Vagina (tissue), 2 donors: ENCODE results near the gene JUP. TPM values are rescaled to one million over a fixed set of nuclear protein-coding genes. Genes with fewer than 3 reads are reported as not detected.

Source experiments
- DNase-seq, 2 donors: peaks; one replicate each; pipeline ENCODE4 v3.0.0-alpha.2; 2017; ENCODE audit errors: extremely low spot score in 2 of 2
- H3K27ac ChIP-seq: fragments of 200-600 bp; sonication (generic); one replicate; pipeline ENCODE4 v1.5.1; 2019
- H3K27me3 ChIP-seq: fragments of 200-600 bp; sonication (generic); one replicate; pipeline ENCODE4 v1.5.1; 2019
- H3K36me3 ChIP-seq, 2 donors: fragments of 200-600 bp; sonication (generic); one replicate each; pipeline ENCODE4 v1.5.1; 2017 to 2019
- H3K4me1 ChIP-seq: fragments of 200-600 bp; sonication (generic); one replicate; pipeline ENCODE4 v1.5.1; 2019
- H3K4me3 ChIP-seq, 2 donors: fragments of 200-600 bp; sonication (generic); 1 replicate in 1 of 2; 2 replicates in 1 of 2; pipeline ENCODE4 v1.5.1; 2016 to 2019
- H3K9me3 ChIP-seq: fragments of 200-600 bp; sonication (generic); one replicate; pipeline ENCODE4 v1.5.1; 2019
- CTCF ChIP-seq, 3 experiments: fragments of 450-650 bp in 2 of 3; fragments of 200-600 bp in 1 of 3; sonication (generic) in 1 of 3; IDR thresholded peaks; one replicate each; pipeline ENCODE4 v1.5.1; 2017 to 2019; ENCODE audit warnings: antibody characterized with exemption in 3 of 3, mild to moderate bottlenecking in 2 of 3, moderate library complexity in 2 of 3
- POLR2A ChIP-seq, 2 donors: fragments of 450-650 bp; IDR thresholded peaks; one replicate each; pipeline ENCODE4 v1.6.1; 2017; ENCODE audit warnings: antibody characterized with exemption in 2 of 2, mild to moderate bottlenecking in 2 of 2, moderate library complexity in 2 of 2
- POLR2AphosphoS5 ChIP-seq, 2 donors: sonication (generic); formaldehyde crosslinking; IDR thresholded peaks; one replicate each; pipeline ENCODE4 v1.9.0; 2017; ENCODE audit warnings: antibody characterized with exemption in 2 of 2, mild to moderate bottlenecking in 2 of 2, low read depth in 1 of 2; ENCODE audit not compliant: insufficient read depth in 1 of 2
- intact Hi-C: fragments of 100-400 bp; cut with DNase I; formaldehyde crosslinking; loops from one replicate; pipeline ENCODE4 v1.15.1; 2023
- total RNA-seq: library from RNA; depleted of rRNA; stranded (reverse); fragments of >200 nt; gene quantifications from one replicate; pipeline ENCODE4 v1.2.3, GENCODE V29; 2016

The JUP gene
- total RNA-seq, 1 donor from 2014 or later = 589 TPM

DNA sequence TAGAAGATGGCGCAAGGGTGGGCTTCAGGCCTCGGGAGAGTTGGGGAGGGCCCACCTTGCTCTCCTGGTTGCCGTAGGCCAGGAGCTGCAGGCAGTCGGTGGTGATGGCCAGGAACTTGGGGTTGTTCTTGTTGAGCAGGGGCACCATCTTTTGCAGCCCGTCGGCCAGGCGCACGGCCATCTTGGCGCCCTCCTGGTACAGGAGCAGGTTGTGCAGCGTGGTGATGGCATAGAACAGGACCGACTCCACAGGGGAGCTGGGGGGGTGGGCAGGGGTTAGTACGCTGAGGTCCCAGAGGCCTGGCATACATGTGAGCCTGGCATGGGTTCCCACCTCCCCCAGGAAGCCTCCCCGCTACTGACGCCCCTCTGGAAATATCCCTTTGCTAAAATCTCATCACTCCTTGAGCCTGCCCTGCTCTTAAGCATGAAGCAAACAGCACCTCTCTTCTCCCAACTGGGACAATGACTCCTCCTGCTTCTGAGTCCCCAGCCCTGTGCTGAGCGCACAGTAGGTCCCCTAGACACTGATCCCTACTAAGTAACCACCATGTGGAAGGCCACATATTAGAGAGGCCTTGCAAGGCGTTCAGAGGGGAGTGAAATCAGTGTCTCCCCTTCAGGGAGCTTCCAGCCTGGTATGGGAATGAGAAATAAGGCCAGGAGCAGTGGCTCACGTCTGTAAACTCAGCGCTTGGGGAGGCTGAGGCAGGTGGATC lies 19.0 kb downstream of the JUP start:
- TF ChIP-seq CTCF (IDR thresholded peaks at IDR 0.05) (no peak), POLR2AphosphoS5 (IDR thresholded peaks at IDR 0.05; ENCODE audit: insufficient read depth in 1 of 2, low read depth in 1 of 2) (no peak), POLR2A (IDR thresholded peaks at IDR 0.05) (no peak)
- DNase-seq = no peak
- Histone ChIP-seq H3K9me3 (no peaks in the 10 kb centered on the region), H3K27me3 (no peaks in the 10 kb centered on the region), H3K27ac (no peak overlapping the region), H3K4me3 (no peak overlapping the region), H3K36me3 (peaks cover 0 to 78% of the 10 kb centered on the region in 2 donors), H3K4me1 (peaks cover 24% of the 10 kb centered on the region)
- intact Hi-C loops = no loop called here

- peaks cover 11% of the 10 kb centered on the region for H3K4me1 ChIP-seq
- peaks cover 0 to 87% of the 10 kb centered on the region in 2 donors for H3K36me3 ChIP-seq
- intact Hi-C loops = no loop called here
- no peak overlapping the region for H3K27ac ChIP-seq
- no peak overlapping the region for H3K4me3 ChIP-seq
- H3K27me3 ChIP-seq = no peaks in the 10 kb centered on the region
- no peaks in the 10 kb centered on the region for H3K9me3 ChIP-seq
- no peak for DNase-seq
- TF ChIP-seq CTCF (IDR thresholded peaks at IDR 0.05) = no peak
- TF ChIP-seq POLR2AphosphoS5 (IDR thresholded peaks at IDR 0.05; ENCODE audit: insufficient read depth in 1 of 2, low read depth in 1 of 2) = no peak
- TF ChIP-seq POLR2A (IDR thresholded peaks at IDR 0.05) = no peak
Observed at GRCh38 chr17:41766135-41766534, 20.4 kb downstream of the JUP start.

GRCh38 chr17:41763327-41763726 lies 23.2 kb downstream of the JUP start:
- H3K36me3 ChIP-seq = peaks cover 0 to 83% of the 10 kb centered on the region in 2 donors
- no peak for TF ChIP-seq CTCF (IDR thresholded peaks at IDR 0.05)
- no peak for TF ChIP-seq POLR2A (IDR thresholded peaks at IDR 0.05)
- TF ChIP-seq POLR2AphosphoS5 (IDR thresholded peaks at IDR 0.05; ENCODE audit: insufficient read depth in 1 of 2, low read depth in 1 of 2) = no peak
- no peak for DNase-seq
- no peaks in the 10 kb centered on the region for H3K27me3 ChIP-seq
- H3K27ac ChIP-seq = no peak overlapping the region
- intact Hi-C loops = no loop called here
- H3K4me1 ChIP-seq = no peaks in the 10 kb centered on the region
- H3K4me3 ChIP-seq = no peak overlapping the region
- H3K9me3 ChIP-seq = no peaks in the 10 kb centered on the region

DNA sequence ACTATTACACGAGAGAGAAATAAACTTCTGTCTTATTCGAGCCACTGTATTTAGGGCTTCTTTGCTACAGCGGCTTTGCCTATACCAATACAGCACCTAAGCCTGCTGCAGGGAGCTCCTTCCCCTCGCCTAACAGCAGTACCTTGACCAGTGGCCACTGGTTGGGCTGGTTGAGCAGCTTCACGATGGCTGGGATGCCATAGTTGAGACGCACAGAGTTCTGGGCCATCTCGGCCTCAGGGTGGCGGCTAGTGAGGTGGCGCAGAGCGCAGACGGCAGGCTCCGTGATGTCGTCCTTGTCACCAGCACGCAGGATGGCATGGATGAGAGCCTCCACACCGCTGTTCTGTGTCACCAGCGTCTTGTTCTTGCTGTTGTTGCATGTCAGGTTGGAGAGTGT lies 23.7 kb downstream of the JUP start:
- TF ChIP-seq CTCF (IDR thresholded peaks at IDR 0.05) = no peak
- TF ChIP-seq POLR2AphosphoS5 (IDR thresholded peaks at IDR 0.05; ENCODE audit: insufficient read depth in 1 of 2, low read depth in 1 of 2) = no peak
- TF ChIP-seq POLR2A (IDR thresholded peaks at IDR 0.05) = no peak
- no peaks in the 10 kb centered on the region for H3K27me3 ChIP-seq
- H3K4me1 ChIP-seq = no peaks in the 10 kb centered on the region
- no peak for DNase-seq
- H3K27ac ChIP-seq = no peak overlapping the region
- no peaks in the 10 kb centered on the region for H3K9me3 ChIP-seq
- intact Hi-C loops = no loop called here
- H3K36me3 ChIP-seq = peaks cover 0 to 86% of the 10 kb centered on the region in 2 donors
- H3K4me3 ChIP-seq = no peak overlapping the region

DNA sequence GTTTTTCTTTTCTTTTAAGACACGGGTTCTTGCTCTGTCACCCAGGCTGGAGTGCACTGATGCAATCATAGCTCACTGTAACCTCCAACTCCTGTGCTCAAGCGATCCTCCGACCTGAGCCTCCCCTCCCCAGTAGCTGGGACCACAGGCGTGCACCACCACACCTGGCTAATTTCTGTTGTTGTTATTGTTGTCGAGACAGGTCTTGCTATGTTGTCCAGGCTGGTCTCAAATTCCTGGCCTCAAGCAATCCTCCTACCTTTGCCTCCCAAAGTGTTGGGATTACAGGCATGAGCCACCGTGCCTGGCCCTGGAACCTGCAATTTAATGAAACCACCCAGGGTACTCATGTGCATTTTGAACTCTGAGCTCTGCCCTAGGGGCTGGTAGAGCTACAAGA lies 24.1 kb downstream of the JUP start:
- H3K36me3 ChIP-seq = peaks cover 0 to 87% of the 10 kb centered on the region in 2 donors
- DNase-seq = no peak
- H3K9me3 ChIP-seq = no peaks in the 10 kb centered on the region
- H3K27ac ChIP-seq = no peak overlapping the region
- H3K4me1 ChIP-seq = no peaks in the 10 kb centered on the region
- intact Hi-C loops = no loop called here
- no peaks in the 10 kb centered on the region for H3K27me3 ChIP-seq
- TF ChIP-seq CTCF (IDR thresholded peaks at IDR 0.05) (no peak), POLR2A (IDR thresholded peaks at IDR 0.05) (no peak)
- H3K4me3 ChIP-seq = no peak overlapping the region
